ENCODE data around the gene APOC4.

DNA sequence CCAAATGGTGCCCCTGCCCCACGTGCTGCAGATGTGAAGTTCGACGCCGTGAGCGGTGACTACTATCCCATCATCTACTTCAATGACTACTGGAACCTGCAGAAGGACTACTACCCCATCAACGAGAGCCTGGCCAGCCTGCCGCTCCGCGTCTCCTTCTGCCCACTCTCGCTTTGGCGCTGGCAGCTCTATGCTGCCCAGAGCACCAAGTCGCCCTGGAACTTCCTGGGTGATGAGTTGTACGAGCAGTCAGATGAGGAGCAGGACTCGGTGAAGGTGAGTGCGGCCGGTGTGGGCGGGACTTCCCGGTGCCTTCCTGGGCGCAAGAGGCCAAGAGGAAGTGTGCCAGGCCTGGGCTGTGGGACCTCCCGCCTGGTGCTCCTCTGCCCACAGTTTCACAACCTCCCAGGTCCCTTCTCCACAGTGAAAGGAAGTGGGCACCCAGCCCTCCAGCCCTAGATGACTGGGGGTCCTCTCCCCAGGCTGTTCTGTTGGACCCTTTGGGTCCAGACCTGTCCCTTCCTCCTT, 45.2 kb downstream of the APOC4 start:
- TF ChIP-seq, protein P1, sequence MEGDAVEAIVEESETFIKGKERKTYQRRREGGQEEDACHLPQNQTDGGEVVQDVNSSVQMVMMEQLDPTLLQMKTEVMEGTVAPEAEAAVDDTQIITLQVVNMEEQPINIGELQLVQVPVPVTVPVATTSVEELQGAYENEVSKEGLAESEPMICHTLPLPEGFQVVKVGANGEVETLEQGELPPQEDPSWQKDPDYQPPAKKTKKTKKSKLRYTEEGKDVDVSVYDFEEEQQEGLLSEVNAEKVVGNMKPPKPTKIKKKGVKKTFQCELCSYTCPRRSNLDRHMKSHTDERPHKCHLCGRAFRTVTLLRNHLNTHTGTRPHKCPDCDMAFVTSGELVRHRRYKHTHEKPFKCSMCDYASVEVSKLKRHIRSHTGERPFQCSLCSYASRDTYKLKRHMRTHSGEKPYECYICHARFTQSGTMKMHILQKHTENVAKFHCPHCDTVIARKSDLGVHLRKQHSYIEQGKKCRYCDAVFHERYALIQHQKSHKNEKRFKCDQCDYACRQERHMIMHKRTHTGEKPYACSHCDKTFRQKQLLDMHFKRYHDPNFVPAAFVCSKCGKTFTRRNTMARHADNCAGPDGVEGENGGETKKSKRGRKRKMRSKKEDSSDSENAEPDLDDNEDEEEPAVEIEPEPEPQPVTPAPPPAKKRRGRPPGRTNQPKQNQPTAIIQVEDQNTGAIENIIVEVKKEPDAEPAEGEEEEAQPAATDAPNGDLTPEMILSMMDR (IDR thresholded peaks at IDR 0.05) = no peak
- no peak for TF ChIP-seq POLR2A (IDR thresholded peaks at IDR 0.05)
